D721Med (cell line): ENCODE data around the gene GDPGP1.

Experiments used
- DNase-seq: peaks from one replicate; pipeline ENCODE4 v3.0.0; 2011; ENCODE audit warnings: low spot score; ENCODE audit not compliant: insufficient read length
- FAIRE-seq: peaks from 2 replicates; lab custom pipeline; 2011; peaks lifted over from hg19 to GRCh38; lab: Jason Lieb, UNC
- TF ChIP-seq, protein P1 (sequence below): IDR thresholded peaks from 2 replicates; pipeline ENCODE4 v1.5.1; 2012; ENCODE audit warnings: mild to moderate bottlenecking, control low read depth; ENCODE audit not compliant: insufficient read depth; ENCODE audit errors: missing control alignments

The GDPGP1 gene

GRCh38 chr15:90207252-90207651 is 26.8 kb upstream of the GDPGP1 start:
- no peak for DNase-seq
- FAIRE-seq = no peak
- TF ChIP-seq, protein P1, sequence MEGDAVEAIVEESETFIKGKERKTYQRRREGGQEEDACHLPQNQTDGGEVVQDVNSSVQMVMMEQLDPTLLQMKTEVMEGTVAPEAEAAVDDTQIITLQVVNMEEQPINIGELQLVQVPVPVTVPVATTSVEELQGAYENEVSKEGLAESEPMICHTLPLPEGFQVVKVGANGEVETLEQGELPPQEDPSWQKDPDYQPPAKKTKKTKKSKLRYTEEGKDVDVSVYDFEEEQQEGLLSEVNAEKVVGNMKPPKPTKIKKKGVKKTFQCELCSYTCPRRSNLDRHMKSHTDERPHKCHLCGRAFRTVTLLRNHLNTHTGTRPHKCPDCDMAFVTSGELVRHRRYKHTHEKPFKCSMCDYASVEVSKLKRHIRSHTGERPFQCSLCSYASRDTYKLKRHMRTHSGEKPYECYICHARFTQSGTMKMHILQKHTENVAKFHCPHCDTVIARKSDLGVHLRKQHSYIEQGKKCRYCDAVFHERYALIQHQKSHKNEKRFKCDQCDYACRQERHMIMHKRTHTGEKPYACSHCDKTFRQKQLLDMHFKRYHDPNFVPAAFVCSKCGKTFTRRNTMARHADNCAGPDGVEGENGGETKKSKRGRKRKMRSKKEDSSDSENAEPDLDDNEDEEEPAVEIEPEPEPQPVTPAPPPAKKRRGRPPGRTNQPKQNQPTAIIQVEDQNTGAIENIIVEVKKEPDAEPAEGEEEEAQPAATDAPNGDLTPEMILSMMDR = no peak

- FAIRE-seq = no peak
- TF ChIP-seq, protein P1 = no peak
- DNase-seq = no peak
Observed at GRCh38 chr15:90208356-90208755, 25.7 kb upstream of the GDPGP1 start.

DNA sequence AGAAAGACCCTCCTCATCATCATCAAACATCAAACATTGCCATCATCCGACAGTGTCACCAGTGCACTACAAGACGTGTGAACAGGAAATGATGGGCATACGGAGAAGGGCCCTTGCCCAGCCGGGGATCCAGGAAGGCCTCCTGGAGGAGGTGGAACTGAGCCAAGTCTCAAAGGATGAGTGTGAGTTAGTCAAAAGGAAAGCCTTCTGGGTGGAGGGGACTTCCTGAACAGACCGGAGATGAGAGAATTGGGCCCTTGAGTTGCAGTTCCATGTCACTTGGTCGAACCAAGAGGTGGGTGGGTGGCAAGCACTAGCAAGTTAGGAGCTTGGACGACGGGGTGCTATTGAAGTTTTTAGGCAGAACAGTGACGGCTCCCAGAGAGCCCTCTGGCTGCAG is 24.4 kb upstream of the GDPGP1 start:
- no peak for FAIRE-seq
- TF ChIP-seq, protein P1 = no peak
- no peak for DNase-seq

- TF ChIP-seq, protein P1 = no peak
- DNase-seq = no peak
- no peak for FAIRE-seq
Observed at GRCh38 chr15:90210593-90210992, 23.4 kb upstream of the GDPGP1 start.

GRCh38 chr15:90211009-90211408 is 23.0 kb upstream of the GDPGP1 start:
- TF ChIP-seq, protein P1 = no peak
- DNase-seq (no peak), FAIRE-seq (no peak)

DNA sequence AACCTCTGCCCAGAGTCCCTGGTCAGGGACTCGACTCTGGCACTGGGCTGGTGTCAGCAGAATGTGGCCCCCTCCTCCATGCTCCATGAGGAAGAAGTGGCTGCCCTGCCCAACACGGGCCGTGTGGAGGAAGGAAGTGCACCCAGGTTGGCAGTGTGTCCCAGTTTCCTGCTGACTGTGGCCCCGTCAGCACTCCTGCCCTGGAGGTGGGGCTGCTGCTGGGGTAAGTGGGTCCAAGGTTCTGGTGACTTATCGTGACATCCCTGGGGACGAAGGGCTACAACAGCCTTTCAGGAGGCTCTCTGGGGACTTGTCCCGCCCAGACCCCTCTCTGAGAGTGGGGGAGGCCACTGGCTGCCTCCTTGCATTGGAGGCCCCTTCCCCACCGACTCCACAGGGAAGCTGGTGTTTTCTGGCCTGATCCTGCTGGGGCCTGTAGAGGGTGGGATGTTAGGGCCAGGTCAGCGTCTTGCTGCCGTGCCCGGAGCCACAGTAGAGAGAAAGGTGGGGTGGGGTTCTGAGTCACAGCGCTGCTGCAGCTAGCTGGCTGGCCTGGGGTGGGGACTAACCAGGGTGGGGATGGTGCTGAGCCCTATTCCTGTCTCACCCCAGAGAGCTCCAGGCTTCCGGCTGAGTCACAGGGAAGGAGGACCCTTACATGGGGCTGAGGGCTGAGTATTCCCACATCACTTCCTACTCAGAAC is 22.4 kb upstream of the GDPGP1 start:
- TF ChIP-seq, protein P1 = no peak
- DNase-seq (no peak), FAIRE-seq (no peak)
